NCI-H2227 (cell line): ENCODE results near the gene PRR18.
A peak's percentile ranks its signal among the peaks of the same experiment; 100 is the strongest.
"Not testable (repeated sequence)": the region's sequence is repeated elsewhere in the genome, so short reads cannot be mapped to it uniquely, and the experiment has no call there.

Experiments used
- DNase-seq: peaks from one replicate; lab custom pipeline; 2025; ENCODE audit not compliant: unreplicated experiment; lab: John Stamatoyannopoulos, UW

The PRR18 gene, protein sequence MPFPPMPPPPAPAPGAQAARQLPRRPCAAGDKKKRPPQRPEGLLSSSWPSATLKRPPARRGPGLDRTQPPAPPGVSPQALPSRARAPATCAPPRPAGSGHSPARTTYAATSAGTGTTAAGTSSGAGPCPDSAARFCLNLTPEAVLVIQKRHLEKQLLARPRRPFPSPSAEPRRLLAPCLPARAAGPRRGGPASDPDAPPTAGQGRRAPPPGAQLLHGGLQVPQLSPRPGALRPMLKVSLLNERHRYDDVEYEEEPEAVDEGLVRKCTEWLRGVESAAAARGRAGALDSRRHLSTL

DNA sequence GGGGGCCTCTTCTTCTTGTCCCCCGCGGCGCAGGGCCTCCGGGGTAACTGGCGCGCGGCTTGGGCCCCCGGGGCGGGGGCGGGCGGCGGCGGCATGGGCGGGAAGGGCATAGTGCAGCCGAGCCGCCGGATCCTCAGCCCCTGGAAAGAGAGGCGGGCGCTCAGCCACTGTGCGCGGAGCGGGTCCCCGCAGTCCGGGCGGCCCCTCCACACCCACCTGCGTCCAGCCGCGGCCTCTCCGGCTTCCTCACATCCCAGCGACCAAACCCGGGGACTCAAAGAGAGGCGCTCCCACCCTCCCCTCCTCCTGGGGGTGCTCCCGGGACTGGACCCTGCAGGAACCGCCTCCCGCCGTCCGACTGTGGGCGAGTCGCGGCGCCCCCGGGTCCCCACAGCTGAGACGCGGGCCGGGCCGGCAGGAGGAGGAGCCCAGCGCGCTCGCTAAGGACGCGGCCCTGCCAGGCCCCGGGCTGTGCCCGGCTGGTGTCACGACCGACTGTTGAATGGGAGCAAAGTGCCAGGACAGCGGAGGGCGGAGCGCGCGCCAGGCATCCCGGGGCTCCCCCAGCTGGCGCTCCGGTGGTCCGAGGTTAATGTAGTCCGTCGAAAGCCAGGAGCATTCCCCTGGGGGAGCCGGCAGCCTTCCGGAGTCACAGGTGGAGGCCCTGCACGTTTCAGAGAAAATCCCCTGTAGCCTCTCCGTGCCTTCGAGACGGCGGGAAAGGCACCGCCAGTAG is at the start of gene PRR18:
TSS of gene PRR18 (minus strand) at position 360 of the 736 bp plus-strand sequence. CDS start at position 110, 250 bp downstream.
- peak; percentile 33 for DNase-seq

DNA sequence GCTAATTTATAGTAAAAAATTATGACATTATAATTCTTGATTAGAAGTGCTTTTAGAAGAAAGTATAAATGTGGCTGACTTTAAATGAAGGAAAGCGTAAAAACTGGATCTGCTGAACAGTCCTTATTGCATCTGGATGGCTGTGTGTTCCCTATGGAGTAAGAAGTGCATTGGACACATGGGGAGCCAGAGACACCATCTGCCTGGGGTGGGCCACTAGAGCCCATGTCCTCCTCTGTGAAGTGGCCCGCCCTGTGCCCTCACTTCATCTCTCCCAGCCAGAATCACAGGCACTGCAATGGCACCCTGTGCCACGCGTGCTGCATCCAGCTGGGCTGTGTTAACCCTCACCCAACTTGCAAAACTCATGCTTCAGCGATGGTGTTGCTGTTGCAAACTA is 47.4 kb upstream of the PRR18 start:
- DNase-seq = no peak

DNA sequence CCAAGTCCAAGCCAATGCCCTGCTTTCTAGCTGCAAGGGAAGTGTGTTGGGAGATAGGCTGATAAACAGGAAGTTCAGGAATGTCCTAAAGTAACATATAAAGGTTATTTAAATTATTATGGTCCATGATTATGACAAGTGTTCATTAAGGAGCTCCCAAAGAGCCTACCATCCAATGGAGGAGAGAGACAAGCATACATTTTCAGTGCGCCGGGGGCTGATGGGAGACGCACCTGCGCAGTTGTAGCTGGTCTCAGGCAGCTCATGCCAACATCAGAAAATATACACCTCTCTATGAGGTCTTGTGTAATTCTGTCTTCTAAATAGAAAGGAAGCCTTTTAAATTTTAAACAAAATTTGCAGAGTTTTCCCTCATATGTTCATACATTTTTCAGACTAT is 46.8 kb upstream of the PRR18 start:
- no peak for DNase-seq

DNA sequence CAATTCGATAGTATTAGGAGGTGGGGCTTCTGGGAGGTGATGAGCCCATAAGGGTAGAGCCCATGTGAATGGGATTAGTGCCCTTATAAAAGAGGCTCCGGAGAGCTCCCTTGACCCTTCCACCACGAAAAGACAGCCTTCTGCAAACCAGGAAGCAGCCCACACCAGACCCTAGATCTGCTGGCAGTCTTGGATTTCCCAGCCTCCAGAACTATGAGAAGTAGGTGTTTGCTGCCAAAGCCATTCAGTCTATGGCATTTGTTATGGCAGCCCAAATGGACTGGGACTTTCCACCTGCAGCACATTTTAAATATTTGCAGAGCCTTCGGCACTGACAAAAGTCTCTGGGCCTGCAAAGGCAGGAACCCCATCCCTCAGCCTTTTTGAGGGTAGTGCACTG is 46.0 kb upstream of the PRR18 start:
- no peak for DNase-seq

DNA sequence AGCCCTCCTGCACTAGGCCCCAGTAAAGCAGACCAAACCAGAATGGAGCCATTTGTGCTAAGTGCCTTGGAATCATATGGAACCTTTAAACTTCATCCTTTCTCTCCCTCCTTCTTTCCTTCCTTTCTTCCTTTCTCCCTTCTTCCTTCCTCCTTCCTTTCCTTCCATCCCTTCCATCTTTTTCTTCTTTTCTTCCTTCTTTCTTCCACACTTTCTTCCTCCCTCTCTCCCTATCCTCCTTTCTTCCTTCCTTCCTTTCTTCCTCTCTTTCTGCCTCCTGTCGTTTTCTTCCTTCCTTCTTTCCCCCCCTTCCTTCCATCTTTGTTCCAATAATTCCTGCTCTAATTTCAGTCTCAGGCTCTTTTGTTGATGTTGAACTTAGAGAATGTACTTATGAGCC is 45.3 kb upstream of the PRR18 start:
- DNase-seq = no peak

DNA sequence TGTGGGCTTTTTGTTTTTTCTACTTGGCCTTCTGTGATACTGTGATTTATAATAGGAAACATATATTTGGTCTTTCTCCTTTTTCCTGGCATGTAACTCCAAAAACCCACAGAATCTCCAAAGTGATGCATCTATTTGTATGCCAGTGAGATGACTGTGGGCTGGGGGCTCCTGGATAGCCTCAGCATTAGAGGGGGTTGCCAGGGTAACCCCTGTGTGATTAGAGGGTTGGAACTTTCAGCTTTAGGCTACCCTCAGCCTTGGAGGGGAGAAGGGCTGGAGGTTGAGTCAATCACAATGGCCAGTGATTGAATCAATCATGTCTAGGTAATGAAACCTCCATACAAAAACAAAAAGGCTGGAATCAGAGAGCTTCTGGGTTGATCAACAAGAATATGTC is 44.7 kb upstream of the PRR18 start:
- DNase-seq = no peak

DNA sequence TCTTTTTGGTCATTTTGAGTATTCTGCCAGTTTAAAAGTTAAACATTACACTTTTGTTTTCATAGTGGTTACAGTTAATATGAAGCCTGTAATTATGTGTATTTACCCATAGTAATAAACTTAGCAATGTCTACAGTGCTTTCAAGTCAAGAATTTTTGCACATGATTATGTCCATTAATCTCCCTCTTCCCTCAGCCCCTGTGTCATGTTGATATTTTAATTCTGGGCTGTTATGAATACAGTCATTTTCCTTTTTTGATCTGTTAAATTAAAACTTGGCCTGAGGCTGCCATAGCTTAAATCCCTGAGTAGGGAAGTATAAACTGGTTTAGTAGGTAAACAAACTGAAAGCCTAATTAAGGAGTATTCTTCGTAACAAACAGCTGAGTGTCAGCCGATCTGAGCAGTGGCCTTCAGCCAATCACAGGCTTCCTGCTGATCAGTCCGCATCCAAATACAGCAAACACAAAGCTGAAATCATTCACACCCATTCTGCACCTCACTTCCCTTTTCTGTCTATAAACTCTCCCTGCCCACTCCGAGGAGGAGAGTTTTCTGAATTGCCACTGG is 43.6 kb upstream of the PRR18 start:
- no peak for DNase-seq

DNA sequence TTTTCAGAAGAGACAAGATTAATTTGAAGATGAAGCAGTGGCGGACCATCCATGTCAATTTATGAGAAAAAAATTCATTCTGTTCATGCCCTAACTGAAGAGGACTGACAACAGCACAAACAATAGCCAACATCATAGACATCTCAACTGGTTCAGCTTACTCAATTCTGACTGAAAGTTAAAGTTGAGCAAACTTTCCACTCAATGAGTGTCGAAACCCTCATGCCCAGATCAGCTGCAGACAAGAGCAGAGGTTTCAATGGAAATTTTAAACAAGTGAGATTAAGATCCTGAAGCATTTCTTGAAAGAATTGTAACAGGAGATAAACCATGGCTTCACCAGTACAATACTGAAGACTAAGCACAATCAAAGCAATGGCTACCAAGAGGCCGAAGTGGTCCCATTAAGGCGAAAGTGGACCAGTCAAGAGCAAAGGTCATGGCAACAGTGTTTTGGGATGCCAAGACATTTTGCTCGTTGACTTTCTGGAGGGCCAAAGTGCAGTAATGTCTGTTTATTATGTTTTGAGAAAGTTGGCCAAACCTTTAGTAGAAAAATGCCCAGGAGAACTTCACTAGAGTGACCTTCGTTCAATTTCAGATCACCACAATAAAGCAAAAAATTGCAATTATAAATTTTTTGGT is 40.2 kb upstream of the PRR18 start:
- DNase-seq = no peak

DNA sequence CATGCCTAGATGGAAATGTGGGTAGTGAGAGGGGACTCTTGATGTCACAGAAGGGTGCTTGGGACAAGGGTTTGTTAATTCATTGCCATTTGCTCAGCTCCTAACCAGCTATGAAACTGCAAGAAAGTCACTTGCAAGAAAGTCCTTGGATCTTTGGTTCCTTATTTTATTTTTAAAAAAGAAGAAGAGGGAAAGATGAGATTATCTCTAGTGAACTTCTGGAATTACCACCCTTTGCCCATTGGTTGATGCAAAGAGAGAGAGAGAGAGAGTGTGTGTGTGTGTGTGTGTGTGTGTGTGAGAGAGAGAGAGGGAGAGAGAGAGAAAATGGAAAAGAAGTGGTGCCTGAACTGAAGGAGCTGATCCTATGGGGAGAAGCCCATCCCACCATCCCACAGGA is 38.8 kb upstream of the PRR18 start:
- DNase-seq = no peak

DNA sequence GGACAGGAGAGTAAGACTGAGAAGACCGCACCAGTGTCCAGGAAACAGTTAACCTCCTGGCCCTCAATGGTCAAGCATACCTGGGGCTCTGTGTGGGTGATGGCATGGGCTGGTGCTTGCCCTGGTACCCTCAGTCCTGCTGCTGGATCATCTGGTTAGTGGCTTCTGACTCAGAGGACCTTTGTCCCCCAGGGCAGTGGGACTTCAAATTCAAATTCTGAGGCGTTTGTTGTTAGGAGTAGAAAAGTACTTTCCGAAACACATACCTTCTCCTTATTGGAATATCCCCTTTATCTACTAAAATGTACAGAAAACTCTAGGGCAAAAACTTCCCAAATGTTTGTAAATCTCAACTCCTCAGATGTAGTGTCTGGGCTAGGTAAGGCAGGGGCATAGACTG is 38.3 kb upstream of the PRR18 start:
- DNase-seq = no peak

DNA sequence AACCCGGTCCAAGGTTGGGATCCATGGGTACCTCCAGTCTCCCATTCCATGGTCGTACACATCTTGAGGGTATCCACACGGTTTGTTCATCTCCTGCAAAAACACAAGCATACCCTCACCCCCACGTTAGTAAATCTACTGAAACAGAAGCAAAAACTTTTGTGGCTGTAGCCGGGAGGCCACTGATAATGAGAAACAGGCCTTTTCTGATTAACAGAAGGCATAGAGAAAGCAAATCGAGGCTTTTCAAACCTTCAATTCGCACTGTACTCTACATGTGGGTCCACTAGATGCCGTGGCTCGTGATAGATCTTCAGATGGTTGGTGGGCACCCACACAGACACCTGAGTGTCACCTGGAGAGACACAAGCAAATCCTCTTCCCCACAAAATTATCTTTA is 37.5 kb upstream of the PRR18 start:
- DNase-seq = not testable (repeated sequence)

DNA sequence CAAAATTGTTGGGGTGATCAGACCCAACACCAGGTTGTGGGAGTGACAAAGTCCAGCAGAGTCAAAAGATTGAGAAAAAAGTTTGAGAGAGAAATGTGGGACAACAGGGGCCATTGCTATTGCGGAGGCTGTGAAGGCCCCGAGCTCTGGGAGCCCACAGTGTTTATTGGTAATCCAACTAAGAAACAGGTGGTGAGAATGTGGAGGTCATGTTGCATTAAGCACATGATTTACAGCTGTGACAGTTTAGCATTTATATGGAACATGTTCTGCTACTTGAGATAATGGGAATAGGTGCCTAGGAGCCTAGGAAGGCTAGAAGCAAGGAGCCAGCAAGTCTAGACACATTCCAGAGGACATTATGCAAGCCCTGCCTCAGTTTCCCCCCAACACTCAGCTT is 36.7 kb upstream of the PRR18 start:
- DNase-seq = not testable (repeated sequence)

DNA sequence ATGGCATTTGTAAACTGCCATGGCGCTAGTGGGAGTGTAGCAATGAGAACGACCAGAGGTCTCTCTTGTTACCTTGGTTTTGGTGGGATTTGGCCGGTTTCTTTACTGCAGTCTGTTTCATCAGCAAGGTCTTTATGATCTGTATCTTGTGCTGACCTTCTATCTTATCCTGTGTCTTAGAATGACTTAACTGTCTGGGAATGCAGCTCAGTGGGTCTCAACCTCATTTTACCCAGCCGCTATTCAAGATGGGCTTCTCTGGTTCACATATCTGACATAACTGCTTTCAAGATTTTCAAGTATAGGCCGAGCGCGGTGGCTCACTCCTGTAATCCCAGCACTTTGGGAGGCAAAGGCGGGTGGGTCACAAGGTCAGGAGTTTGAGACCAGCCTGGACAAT is 36.0 kb upstream of the PRR18 start:
- no peak for DNase-seq

DNA sequence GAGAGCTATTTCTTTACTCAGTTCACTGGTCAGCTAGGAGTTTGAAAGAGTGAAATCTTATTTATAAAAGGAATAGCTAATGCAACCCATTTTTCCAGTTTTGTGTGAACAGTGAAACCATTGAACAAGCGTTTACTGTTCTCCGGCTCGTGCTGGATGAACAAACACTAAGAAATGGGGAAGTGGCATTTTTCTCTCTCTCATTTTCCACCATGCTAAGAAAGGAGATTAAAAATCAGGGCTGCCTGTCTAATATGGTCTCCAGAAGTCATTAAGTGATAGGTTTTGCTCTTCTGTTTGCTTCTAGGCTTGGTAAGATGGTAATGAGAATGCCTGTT is 34.9 kb upstream of the PRR18 start:
- DNase-seq = no peak

DNA sequence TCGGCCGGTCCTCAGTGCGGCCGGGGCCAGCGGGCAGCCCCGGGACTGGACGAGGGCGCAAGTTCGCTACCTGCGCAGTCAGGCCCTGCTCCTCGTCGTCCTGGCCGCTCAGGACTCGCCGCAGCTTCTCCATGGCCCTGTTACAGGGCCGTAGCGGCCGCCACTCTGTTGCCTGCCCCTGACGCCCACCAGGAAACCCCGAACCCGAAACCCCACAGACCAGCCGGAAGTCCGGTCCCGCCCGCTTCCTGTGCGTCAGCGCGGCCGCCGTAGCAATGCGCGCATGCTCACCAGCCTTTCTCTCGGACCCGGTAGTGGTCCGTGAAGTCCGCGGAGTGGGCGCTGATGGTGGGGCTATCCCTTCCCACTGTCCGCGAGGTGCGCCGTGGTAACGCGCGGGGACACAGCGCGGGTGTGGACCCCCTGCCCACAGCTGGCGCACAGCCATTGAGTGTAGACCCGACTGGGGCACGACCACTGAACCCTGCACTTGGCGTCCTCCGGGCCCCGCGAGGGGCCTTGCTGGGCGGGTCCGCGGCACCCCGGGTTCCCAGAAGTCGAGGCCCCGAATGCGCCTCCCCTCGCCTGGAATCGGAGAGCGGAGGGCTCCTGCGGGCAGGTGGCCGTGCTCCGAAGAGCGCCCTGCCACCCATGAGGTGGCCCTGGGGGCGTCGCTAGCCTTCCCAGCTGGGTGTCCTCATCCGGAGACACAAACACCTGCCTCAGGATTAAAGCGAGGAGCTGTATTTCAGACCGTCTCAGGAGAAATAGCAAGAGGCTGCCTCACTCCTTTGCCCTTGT is 34.4 kb upstream of the PRR18 start, which contains the start of gene SFT2D1:
TSS of gene SFT2D1 (minus strand) at position 197 of the 801 bp plus-strand sequence. CDS start at position 133, 64 bp downstream.
- DNase-seq = peak; percentile 84

DNA sequence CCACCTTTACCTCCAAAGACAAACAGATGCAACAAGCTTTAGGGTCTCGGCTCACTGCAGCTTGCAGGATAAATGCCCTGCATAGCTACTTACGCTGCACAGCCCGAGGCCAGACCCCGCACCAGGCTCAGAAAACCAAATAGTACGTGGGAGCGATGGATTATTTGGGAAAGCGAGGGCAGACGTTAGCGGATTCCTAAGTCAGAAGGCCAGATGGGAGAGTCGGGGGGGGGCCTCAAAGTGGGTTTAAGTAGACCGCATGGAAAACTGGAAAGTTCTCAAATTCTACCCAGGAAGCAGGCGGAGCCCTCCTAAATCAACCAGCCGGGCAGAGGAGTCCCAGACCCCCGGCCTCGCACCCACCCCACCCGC is 33.8 kb upstream of the PRR18 start:
- no peak for DNase-seq

DNA sequence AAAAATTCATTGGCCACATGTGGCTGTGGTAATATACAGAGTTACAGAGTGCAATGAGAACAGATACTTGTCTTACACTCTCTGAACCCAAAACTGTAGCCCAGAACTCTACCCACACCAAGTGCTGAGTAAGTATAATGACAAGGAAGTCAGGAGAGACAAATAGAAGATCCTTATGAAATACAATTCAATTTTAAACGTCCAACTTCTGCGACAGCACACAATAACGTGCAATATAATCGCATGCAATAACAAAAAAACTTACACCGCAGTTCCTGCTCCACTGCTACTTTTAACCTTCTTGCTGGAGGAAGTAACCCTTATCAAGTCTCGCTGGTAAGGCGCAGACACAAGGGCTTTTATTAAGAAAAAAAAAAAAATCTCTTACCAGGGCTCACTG is 33.3 kb upstream of the PRR18 start:
- DNase-seq = no peak

DNA sequence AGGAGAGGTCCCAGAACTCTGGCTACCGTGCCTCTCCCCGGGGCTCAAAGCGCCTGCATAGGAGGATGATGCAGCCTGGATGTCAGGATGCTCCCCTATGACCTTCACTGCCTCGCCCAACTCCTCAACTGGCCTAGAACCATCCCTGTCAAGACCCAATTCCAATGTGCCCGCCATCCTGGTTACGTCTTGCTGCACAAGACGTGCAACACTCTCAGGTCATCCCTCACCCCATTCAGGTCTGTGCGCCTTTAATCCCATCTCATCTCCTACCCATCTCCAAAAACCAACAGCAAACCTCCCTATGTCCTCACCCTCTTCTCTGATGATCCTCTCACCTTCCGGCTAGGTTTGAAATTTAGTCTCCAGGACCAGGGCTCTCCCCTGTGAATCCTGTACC is 30.7 kb upstream of the PRR18 start:
- no peak for DNase-seq

DNA sequence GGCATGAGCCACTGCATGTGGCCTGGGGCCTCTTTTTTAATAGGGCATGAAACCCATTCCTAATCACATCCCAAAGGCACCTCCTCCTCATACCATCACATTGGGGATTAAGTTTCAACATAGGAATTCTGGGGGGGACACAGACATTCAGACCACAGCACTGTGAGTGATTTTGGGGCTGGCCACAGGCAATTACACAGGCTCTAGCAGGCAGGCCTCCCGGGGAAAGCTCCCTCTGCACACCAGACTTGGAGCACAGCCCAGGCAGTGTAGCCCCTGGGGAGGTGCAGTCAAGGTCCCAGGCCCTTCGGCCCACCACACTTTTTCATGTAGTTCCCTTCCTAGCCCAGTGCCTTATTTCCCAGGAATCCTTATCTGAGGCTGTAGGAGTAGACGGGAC is 28.7 kb upstream of the PRR18 start:
- DNase-seq = no peak

DNA sequence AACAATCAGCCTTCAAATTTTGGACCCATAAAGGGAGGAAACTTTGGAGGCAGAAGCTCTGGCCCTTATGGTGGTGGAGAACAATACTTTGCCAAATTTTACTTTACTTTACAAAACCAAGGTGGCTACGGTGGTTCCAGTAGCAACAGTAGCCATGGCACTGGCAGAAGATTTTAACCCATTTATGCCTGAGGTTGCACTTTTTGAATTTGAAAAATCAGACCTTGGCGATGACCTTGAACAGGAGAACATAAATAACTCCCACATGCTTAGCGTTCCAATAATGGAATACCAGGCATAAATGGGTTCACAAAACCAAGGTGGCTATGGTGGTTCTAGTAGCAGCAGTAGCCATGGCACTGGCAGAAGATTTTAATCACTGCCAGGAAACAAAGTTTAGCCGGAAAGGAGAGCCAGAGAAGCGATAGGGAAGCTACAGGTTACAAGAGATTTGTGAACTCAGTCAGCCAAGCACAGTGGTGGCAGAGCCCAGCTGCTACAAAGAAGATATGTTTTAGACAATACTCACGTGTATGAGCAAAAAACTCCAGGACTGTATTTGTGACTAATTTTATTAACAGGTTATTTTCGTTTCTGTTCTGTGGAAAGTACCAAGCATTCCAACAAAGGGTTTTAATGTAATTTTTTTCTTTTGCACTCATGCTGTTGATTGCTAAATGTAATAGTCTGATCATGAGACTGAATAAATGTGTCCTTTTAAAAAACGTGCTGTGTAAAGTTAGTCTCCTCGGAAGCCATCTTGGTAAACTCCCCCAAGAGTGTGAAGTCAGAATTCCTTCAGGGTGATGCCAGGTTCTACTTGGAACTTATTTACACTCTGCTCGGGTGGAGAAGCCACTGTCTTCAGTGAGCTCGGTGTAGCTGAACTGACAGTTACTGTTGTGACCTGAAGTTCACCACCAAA is 27.4 kb upstream of the PRR18 start:
- DNase-seq = no peak
